ENCODE measurements around the gene DEAF1. TPM values are rescaled to one million over a fixed set of nuclear protein-coding genes. Genes with fewer than 3 reads are reported as not detected.

Gene DEAF1
- total RNA-seq, 4 donors from 2014 or later, result 31.1 to 57.0 (median 39.6) TPM

- intact Hi-C loops (cut with DNase I; ENCODE audit: low total_unique reads), result no loop called here
- DNase-seq (ENCODE audit: low spot score in 2 of 2), result peak; percentile 94 to 99
- peak within 1 kb of the TSS; percentile 49 for H3K4me3 ChIP-seq (ENCODE audit: low read depth, poor library complexity, severe bottlenecking)
- TF ChIP-seq CTCF (IDR thresholded peaks at IDR 0.05), result no peak
- peak in 1 of 2 donors; percentile 59 for TF ChIP-seq POLR2A (IDR thresholded peaks at IDR 0.05)
- 5 to 6% methylated on average over 40 to 49 of the region's 66 CpGs for WGBS, 2 donors
Measured at GRCh38 chr11:615504-616319, 79.3 kb downstream of the DEAF1 start, which contains the start of gene IRF7. Gene IRF7, minus strand, starts transcription at chr11:615950. Its CDS starts 586 bp downstream, at chr11:615364.

DNA sequence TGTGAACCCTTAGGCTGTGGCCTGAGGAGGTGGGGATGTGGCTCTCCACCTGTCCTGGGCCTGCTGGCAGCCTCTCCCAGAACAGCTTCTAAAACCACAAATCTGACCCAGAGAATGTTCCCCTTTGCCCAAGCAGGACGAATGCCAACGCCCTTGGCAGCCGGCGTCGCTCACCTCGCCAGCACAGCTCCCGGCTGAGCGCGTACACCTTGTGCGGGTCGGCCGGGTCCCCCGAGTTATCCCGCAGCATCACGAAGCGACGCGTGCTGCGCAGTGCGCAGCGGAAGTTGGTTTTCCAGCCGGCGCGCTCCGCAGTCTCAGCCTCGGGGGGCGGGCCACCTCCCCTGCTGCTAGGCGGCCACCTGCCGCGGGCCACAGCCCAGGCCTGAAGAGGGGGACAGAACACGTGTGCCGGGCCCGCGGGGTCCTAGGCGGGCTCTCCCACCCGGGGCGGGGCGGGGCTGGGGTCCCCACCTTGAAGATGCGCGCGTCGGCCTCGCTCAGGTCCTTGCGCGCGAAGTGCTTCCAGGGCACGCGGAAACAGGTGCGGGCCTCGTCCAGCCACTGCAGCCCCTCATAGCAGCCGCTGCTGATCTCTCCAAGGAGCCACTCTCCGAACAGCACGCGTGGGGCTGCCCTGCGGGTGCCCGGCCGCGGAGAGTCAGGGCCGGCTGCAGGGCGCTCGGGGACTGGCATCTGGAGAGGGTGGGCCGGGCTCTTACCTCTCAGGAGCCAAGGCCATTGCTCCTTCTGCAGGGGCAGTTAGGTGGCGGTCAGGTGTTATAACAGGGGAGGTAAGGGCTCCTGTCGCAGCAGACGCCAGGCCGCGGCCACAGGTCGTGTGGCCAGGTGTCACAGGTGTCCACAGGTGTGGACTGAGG is 80.2 kb downstream of the DEAF1 start:
- peak in 1 of 2 donors; percentile 86 for DNase-seq (ENCODE audit: low spot score in 2 of 2)
- WGBS, 2 donors, result 47 to 59% methylated on average over 32 to 43 of the region's 68 CpGs
- no peak for TF ChIP-seq POLR2A (IDR thresholded peaks at IDR 0.05)
- TF ChIP-seq CTCF (IDR thresholded peaks at IDR 0.05), result no peak
- intact Hi-C loops (cut with DNase I; ENCODE audit: low total_unique reads), result no loop called here
- peak overlapping the region; percentile 49 for H3K4me3 ChIP-seq (ENCODE audit: low read depth, poor library complexity, severe bottlenecking)

DNA sequence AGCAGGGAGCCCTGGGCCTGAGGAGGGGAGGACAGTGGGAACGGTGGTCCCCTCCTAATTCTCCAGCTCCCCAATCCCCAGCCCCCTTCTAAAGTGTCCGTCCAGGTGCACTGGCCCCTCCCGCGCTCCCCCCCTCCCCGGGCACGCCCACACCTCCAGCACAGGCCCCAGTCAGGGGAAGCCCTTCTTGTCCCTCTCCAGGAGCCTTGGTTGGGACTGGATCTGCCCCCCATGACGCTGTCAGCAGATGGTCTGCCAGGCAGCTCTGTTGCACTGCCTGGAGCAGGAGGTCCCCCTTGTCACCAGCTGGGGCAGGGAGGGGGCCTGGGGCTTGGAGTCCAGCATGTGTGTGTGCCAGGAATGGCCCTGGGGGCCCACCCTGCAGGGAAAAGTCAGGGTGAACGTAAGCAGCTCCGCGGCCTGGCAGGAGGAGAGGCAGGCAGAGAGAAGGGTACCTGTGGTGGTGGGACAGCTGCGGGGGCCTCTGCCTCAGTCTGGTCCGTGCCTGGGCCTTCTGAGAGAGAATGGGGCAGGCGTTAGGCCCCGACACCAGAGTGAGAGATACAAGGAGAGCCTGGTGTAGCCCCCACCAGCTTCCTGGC is 80.9 kb downstream of the DEAF1 start:
- intact Hi-C loops (cut with DNase I; ENCODE audit: low total_unique reads), result no loop called here
- 54 to 58% methylated on average over 13 to 14 of the region's 14 CpGs for WGBS, 2 donors
- no peak for TF ChIP-seq POLR2A (IDR thresholded peaks at IDR 0.05)
- no peak for TF ChIP-seq CTCF (IDR thresholded peaks at IDR 0.05)
- no peak overlapping the region for H3K4me3 ChIP-seq (ENCODE audit: low read depth, poor library complexity, severe bottlenecking)
- peak in 1 of 2 donors; percentile 85 for DNase-seq (ENCODE audit: low spot score in 2 of 2)

GRCh38 chr11:613369-613968 is 81.6 kb downstream of the DEAF1 start:
- intact Hi-C loops (cut with DNase I; ENCODE audit: low total_unique reads), result no loop called here
- 43 to 56% methylated on average over 13 to 29 of the region's 36 CpGs for WGBS, 2 donors
- no peak overlapping the region for H3K4me3 ChIP-seq (ENCODE audit: low read depth, poor library complexity, severe bottlenecking)
- peak; percentile 65 to 95 for DNase-seq (ENCODE audit: low spot score in 2 of 2)
- TF ChIP-seq POLR2A (IDR thresholded peaks at IDR 0.05), result no peak
- no peak for TF ChIP-seq CTCF (IDR thresholded peaks at IDR 0.05)

- intact Hi-C loops (cut with DNase I; ENCODE audit: low total_unique reads), result no loop called here
- peak in 1 of 2 donors; percentile 87 for DNase-seq (ENCODE audit: low spot score in 2 of 2)
Measured at GRCh38 chr11:612961-613300, 82.1 kb downstream of the DEAF1 start.

More at GRCh38 chr11:612961-613300, 82.1 kb downstream of the DEAF1 start:
- H3K4me3 ChIP-seq (ENCODE audit: low read depth, poor library complexity, severe bottlenecking), result no peak overlapping the region
- TF ChIP-seq CTCF (IDR thresholded peaks at IDR 0.05), result no peak
- no peak for TF ChIP-seq POLR2A (IDR thresholded peaks at IDR 0.05)
- 100% methylated on average over 9 of the region's 10 CpGs; no CpG with 5 or more reads in 1 of the 2 donors for WGBS, 2 donors

Measured in lower leg skin (tissue), 4 donors.